MM.1S (cell line): ENCODE results near the gene TTC17.

Experiments used
- CTCF ChIP-seq: fragments of 300-600 bp; sonication (generic); IDR thresholded peaks from 2 replicates; pipeline ENCODE4 v1.5.1; 2016; ENCODE audit warnings: antibody characterized with exemption, low read length, mixed read lengths
- EZH2 ChIP-seq: fragments of 300-600 bp; sonication (generic); optimal IDR thresholded peaks from 2 replicates; pipeline ENCODE3; 2017; ENCODE audit warnings: low read depth, mild to moderate bottlenecking, antibody characterized with exemption, low read length, mixed read lengths

- no peak for TF ChIP-seq CTCF
- no peak for TF ChIP-seq EZH2
Observed at GRCh38 chr11:43378897-43379296, 20.2 kb downstream of the TTC17 start.
